ENCODE data around the gene TOR1B.
A peak's percentile ranks its signal among the peaks of the same experiment; 100 is the strongest.
"Not testable (repeated sequence)": the region's sequence is repeated elsewhere in the genome, so short reads cannot be mapped to it uniquely, and the experiment has no call there.

TOR1B gene

DNA sequence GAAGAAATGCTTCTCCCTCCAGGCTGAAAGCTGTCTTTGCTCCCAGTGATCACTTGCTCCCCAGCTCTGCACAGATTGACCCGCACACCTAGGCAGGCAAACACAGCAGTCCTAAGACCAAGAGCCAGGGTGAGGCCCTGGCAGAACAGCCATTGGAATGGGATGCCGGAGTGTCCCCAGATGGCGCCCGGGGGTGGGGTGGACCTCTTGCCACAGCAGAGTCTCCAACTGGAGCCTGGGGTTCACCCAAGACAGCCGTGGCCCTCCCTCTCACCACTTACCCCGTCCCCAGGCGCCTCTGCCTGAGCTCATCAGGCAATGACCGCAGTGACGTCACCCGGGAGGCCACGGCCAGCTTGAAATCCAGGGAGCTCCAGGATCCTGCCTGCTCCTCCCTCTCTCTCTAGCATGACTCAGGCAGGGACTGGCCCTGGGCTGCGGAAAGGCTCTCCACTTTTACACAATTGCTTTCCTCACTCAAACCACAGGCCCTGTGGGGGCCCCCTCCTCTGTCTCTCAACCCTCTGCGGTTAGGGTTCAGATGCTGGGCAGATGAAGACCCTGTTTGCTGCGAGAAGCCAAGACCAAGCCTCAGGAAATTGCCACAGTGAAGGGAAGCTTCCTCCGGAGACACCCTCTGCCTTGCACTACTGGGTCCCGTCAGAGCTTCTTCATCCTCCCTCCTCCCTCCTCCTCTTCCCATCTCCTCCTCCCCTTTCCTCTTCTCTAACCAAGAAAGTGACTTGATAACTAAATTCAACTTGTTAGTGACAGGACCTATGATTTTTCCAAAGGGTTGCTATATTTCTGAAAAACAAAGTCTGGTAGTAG lies 25.8 kb upstream of the TOR1B start:
- DNase-seq, result peak in 1 of 2 experiments; percentile 31

DNA sequence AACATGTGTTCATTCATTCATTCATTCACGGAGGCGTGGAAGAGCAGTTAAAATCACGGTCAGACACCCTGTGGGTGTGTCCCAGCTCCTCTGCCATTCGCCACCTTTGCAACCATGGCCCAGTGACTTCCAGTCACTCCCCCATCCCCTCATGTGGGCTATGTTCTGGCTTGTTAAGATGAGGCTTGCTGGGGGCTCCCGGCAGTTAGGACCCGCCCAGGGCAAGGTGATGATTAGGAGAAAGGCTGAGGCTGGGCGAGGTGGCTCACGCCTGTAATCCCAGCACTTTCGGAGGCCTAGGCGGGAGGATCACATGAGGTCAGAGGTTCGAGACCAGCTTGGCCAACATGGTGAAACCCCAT lies 25.2 kb upstream of the TOR1B start:
- DNase-seq, result no peak

DNA sequence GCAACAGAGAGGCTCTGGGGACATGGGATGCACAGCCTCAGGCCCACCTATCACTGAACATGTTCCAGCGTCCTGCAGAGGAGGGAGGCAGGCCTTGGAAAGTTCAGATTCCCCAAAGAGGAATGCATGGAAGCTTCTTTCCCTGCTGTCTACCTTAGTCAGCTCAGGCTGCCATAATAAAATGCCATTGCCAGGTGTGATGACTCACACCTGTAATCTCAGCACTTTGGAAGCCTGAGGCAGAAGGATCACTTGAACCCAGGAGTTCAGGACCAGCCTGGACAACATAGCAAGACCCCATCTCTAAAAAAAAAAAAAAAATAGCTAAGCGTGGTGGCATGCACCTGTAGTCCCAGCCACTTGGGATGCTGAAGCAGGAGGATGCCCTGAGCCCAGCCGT lies 24.5 kb upstream of the TOR1B start:
- no peak for DNase-seq

DNA sequence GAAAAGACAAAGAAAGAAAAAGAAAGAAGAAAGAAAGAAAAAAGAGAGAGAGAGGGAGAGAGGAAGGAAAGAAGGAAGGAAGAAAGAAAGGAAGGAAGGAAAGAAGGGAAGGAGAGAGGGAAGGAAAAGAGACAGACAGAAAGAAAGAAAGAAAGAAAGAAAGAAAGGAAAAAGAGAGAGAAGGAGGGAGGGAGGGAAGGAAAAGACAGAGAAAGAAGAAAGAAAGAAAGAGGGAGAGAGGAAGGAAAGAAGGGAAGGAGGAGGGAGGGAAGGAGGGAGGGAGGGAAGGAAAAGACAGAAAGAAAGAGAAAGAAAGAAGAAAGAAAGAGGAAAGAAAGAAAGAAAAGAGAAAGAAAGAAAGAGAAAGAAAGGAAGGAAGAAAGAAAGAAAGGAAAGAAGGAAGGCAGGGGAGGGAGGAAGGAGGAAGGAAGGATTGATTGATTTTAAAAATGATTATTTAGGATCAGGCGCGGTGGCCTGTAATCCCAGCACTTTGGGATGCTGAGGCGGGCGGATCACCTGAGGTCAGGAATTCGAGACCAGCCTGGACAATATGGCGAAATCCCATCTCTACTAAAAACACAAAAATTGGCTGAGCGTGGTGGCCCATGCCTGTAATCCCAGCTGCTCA lies 23.3 kb upstream of the TOR1B start:
- no peak for DNase-seq

DNA sequence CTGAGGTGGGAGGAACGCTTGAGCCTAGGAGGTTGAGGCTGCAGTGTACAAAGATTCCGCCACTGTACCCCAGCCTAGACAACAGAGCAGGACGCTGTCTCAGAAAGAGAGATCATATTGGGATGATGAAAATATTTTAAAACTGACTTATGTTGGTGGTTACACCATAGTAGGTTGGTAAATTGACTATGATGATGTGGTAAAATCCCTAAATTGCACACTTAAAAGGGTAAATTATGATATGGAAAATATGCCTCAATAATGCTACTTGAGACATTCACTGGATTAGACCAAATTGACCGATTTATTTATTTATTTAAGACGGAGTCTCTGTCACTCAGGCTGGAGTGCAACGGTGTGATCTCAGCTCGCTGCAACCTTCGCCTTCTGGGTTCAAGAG lies 21.9 kb upstream of the TOR1B start:
- no peak for DNase-seq

DNA sequence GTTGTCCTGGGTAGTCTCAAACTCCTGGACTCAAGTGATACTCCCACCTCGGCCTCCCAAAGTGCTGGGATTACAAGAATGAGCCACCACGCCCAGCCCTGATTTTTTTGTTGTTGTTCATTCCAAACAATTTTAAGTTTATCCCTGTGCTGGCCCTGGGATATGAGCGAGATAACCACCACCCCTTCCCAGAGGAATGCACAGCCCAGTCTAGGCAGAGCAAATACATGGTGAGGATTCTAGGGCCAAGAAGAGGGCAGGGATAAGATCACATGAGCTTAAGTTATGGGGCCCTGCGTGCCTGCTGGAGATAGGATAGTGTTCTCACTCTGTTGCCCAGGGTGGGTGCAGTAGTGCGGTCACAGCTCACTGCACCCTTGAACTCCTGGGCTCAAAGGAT lies 21.0 kb upstream of the TOR1B start:
- no peak for DNase-seq

DNA sequence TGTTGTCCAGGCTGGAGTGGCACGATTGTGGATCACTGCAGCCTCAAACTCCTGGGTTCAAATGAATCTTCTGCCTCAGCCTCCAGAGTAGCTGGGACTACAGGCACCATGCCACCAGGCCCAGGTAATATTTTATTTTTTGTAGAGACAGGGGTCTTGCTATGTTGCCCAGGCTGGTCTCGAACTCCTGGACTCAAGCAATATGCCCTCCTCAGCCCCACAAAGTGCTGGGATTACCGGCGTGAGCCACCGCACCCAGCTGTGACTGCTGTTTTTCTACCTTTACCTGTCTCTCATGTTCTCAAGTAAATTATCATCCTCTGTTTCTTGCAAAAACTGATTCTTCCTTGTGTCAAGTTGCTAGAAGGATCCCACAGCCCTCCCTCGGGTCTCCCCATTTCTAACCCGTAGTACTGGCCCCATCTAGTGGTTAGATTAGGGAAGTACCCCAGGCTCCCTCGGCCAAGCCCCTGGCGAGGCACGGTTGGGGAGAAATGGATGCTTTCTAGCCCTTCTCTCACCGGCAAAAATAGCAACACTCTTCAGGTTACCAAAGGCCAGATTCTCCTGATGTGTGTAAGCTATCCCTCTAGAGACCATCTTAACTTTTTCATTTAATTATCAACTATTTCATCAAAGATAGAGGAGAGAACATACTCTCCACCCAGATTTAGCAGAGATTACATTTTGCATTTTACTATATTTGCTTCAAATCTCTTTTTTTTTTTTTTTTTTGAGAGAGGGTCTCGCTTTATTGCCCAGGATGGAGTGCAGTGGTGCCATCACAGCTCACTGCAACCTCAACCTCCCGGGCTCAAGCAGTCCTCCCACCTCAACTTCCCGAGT lies 19.2 kb upstream of the TOR1B start:
- no peak for DNase-seq

DNA sequence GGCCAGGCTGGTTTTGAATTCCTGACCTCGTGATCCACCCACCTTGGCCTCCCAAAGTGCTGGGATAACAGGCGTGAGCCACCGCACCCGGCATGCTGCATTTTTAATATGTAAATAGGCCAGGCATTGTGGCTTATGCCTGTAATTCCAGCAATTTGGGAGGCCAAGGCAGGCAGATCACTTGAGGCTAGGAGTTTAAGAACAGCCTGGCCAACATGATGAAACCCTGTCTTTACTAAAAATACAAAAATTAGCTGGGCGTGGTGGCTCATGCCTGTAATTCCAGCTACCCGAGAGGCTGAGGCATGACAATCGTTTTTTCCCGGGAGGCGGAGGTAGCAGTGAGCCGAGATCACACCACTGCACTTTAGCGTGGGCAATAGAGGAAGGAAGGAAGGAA lies 18.0 kb upstream of the TOR1B start:
- not testable (repeated sequence) for DNase-seq

DNA sequence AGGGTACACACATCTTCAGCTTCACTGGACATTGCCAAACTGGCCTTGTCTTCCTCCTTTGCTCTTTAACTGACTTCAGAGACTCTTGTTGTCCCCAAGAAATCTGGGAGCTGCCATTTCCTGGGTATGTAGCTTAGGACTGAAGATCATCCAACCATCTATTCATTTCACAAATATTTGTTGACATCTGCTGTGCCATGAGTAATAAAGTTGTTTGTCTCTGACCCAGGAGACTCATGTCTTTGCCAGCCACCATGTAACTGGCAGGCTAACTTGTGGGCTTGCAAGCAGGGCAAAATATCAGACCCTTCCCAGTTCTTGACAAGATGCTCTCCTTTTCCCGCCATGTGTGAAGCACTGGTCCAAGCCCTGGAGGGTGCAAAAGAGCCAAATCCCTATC lies 17.1 kb upstream of the TOR1B start:
- DNase-seq, result no peak

DNA sequence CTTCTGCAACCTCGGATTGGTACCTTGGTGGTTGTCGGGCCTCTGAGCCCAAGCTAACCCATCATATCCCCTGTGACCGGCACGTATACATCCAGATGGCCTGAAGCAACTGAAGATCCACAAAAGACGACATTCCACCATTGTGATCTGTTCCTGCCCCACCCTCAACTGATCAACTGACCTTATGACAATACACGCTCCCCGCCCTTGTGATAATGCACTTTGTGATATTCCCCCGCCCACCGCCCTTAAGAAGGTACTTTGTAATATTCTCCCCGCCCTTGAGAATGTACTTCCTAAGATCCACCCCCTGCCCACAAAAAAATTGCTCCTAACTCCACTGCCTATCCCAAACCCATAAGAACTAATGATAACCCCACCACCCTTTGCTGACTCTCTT lies 16.5 kb upstream of the TOR1B start:
- DNase-seq, result no peak

DNA sequence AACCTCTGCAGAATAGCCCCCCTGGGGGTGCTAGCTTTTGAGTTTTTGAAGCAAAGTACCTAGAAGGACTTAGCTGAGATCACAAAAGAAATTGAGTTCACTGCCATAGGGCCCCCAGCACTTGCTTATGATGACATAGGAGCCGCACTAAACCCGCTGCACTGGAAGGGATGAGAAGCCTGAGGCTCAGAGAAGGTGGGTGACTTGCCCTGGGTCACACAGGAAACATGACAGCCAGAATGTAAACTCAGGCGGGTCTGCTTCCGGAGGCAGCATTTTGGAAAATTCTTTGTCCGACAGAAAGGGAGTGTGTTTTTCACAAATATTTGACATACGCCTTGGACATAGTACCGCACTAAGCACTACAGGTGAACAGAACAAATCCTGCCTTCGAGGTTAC lies 8.4 kb upstream of the TOR1B start:
- DNase-seq, result no peak

DNA sequence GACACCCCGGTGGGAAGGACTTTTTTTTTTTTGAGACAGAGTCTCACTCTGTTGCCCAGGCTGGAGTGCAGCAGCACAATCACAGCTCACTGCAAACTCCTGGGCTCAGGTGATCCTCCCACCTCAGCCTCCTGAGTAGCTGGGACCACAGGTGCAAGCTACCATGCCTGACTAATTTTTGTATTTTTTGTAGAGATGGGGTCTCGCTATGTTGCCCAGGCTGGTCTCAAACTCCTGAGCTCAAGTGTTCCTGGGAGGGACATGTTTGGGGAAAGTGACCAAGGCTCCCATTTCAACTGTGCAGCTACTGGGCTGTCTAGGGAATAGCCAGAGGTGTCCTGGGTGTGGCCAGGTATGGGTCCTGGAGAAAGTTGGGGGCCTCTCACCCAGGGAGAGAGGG lies 7.0 kb upstream of the TOR1B start:
- DNase-seq, result not testable (repeated sequence)

DNA sequence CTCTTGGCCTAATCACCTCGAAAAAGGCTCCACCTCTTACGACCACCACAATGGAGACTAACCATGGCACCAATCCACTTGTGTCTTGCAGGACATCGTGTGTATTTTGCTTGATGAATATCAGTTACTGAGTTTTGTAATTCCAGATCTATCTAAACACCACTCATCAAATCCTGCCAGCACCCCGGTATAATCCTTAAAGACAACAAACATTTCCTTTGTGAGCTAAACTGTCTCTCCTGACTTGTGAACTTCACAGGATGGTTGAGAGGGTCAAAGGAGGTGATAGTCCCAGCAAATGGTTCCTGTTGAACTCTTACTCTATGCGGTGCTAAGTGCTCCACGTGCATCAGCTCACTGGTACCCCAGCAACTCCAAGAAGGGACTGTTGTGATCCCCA lies 4.0 kb upstream of the TOR1B start:
- no peak for DNase-seq

DNA sequence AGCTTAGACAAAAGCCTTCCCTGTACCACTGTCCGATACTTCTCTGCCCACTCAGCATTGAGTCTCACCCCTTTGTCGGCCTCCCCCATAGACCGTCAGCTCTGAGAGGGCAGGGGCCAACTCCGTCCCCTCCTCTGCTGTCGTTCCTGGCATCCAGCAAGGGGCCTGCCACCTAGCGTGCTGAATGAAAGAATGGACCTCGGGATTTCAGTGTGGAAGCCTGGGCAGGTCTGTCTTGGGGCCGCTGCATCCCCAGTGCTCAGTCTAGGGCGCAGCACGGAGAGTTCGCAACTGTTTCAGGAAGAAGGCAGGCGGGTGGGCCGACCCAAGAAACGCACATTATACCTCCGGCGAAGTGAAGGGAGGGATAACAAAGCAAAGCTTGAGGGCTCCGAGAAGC lies 1.5 kb upstream of the TOR1B start:
- no peak for DNase-seq

DNA sequence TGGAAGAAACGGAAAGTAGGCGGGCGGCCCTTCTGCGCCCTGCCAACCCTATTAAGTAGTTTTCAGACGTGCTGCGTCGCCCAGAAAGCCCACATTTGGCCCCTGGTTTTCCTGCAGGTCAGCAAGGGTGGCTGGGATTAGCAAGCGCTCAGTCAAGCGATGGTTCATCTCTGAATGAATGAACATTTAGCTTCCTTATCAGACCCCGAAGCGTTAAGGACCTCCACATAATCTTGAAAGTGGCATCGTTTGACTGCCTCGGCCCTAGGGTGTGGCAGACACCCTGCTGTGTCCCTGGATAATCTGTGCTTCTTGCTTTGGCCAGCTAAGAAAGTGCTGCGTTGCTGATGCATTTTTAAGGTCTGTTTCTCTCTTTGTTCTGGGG lies 684 bp downstream of the TOR1B start:
- DNase-seq, result no peak

DNA sequence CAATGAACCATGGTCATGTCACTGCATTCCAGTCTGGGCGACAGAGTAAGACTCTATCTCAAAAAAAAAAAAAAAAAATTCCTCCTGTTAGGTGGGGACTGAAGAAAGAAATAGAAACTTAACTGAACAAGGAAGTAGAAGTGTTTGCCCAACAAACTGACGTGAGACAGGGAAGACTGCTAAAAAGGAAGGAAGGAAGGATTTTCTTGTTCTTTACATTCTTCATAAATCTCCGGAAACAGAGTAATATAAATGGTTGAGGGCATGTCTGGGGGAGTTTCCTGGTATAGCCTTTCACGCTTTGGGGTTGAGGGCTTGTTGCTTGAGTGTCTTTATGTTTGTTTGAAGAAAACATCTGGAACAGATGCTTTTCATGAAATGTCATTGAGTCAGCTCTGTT lies 3.1 kb downstream of the TOR1B start:
- DNase-seq, result no peak

DNA sequence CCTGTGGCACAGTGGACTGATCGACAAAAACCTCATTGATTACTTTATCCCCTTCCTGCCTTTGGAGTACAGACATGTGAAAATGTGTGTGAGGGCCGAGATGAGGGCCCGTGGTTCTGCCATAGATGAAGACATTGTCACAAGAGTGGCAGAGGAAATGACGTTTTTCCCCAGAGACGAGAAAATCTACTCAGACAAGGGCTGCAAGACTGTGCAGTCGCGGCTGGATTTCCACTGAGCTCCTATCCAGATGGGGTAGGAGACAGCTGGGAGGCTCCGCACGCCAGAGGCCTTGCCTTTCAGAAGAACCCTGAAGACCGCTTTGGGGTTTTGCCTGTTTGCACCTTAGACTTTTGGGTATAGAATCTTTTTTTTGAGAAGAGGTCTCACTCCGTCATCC lies 6.4 kb downstream of the TOR1B start:
- no peak for DNase-seq

DNA sequence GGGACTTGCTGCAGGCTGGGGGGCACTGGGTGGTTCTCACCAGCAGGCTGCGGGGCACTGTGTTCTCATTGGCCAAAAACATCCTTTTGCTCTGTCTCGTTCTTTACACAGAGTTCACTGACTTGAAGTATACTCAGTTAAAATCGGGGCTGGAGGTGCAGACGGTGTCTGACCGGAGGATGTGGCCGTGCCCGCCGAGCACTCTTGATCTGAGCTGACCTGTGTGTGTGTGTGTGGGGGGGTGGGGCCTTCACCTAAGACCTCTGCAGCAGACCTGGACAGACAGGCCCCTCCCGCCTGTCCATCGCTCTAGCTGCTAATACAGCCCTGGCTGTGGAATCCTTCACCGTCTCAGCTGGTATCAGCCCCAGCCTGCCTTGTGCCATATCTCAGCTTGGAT lies 7.1 kb downstream of the TOR1B start:
- DNase-seq, result no peak

DNA sequence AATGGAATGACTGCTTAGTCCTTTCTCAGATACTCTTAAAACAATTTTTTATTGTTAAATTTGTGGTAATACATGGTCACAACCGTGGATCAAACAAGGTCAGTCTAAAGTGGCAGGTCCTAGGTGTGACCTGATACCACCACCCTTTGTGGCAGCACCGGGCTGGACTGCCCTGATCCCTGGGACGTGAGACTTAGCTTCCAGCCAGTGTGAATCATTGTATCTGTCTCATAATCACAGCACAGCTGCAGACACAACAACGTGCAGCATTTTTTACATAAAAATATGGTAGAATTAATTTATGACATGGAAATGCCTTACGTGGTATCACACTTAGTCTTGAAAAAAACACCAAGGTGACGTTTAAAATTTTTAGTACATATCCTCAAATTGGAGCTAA lies 7.8 kb downstream of the TOR1B start:
- DNase-seq, result no peak

DNA sequence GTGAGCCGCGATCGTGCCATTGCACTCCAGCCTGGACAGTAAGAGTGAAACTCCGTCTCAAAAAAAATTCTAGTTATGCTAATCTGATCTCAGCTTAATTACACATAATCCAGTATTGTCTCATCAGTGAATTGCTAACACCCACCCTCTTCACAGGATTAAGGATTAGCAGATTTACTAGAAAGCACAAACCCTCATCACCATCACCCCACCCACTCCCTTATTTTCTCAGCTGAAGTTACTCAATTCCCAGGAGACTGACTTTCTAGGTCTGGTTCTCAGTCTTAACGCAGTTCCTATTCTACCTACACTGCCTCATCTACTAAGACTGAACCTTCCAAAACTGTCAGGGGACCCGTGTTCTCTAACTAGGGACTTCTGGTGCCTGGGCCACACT lies 9.0 kb downstream of the TOR1B start:
- no peak for DNase-seq

DNA sequence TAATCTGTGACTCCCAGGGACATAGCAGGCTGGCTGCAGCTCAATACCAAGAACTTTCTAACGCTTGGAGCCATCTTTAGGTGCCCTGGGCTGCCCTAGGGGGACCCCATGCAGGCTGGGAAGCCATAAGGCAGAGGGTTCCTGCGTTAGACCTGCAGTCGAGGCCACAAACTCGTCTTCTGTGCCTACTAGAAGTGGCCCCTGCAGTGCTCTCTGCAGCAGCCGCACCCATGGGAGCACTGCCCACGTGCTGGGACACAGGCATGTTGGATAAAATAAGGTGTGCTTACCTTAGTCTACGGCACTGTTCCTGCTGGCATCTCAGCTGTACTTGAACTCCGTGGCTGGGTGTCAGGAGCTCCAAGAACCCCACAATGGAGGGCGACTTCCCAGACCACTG lies 9.4 kb downstream of the TOR1B start:
- DNase-seq, result no peak

DNA sequence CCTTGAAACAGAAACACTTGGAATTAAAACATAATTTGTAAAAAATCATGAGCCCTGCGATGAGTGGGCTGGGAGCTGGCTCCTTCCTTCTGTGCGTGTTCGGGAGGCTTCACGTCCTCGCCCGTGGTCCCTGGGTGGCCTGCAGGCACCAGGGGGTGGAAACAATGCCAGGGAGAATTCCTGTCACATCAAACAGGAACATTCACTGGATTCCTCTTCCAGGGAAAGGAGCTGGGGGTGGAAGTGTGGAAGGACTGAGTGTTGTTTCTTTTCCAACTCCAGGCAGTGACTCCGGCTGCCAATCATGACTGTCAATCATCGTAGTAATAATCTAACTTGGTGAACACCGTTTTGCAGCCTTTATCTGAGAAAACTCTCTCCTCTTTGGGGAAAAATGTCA lies 10.7 kb downstream of the TOR1B start:
- DNase-seq, result no peak

DNA sequence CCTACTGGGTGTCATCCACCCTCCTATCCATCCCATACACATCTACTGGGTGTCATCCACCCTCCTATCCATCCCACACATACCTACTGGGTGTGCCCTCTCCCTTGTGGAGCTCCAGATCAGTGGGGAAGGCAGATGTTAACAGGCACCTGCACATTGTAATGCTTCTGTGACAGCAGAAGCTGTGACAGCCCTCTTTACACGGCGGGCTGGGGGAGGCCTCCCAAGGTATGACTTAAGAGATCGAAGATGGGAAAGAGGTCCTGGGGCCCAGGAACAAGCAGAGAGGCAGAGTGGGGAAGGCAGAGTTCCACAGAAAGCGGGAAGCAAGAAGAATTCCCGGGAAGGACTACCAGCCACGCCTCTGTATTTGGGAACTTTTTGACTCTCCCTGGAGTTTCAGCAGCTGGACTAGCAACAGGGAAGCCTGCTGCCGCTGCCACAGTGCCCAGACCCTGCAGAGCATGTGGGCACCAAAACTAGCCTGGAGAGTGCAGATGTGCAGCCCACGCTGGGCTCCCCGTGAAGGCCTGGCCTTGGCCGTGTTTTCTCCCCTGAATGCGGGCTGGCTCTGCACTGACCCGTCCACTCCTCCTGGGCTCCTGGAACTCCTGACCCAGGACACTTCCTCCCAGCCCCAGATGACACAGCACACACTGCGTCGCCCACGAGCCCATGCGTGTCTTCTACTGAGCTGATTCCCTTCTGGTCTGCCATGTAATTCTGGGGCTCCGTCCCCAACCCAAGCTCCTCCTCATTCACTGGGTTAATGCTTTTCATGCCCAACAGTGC lies 11.6 kb downstream of the TOR1B start:
- no peak for DNase-seq

Measured in NCI-H187 (cell line).